ENCODE measurements around the gene PPP1R3F. TPM values are rescaled to one million over a fixed set of nuclear protein-coding genes. Genes with fewer than 3 reads are reported as not detected.

PPP1R3F gene
- total RNA-seq, 2 donors from 2014 or later: 1.9 to 2.8 TPM

GRCh38 chrX:49243166-49243565, 26.4 kb upstream of the PPP1R3F start:
- no peaks in the 10 kb centered on the region for H3K36me3 ChIP-seq
- intact Hi-C loops (cut with DNase I): no loop called here
- no peaks in the 10 kb centered on the region for H3K4me1 ChIP-seq
- no peak overlapping the region for H3K9ac ChIP-seq (ENCODE audit: low read depth in 2 of 2, low read length in 2 of 2)
- no peak for TF ChIP-seq CTCF (IDR thresholded peaks at IDR 0.05)
- H3K27me3 ChIP-seq: no peaks in the 10 kb centered on the region
- no peak for DNase-seq
- H3K27ac ChIP-seq: no peak overlapping the region
- H3K4me3 ChIP-seq: no peak overlapping the region
- H3K9me3 ChIP-seq: no peaks in the 10 kb centered on the region

GRCh38 chrX:49244207-49244606, 25.4 kb upstream of the PPP1R3F start:
- TF ChIP-seq CTCF (IDR thresholded peaks at IDR 0.05): no peak
- no peaks in the 10 kb centered on the region for H3K27me3 ChIP-seq
- H3K9me3 ChIP-seq: no peaks in the 10 kb centered on the region
- DNase-seq: no peak
- H3K27ac ChIP-seq: no peak overlapping the region
- no peak overlapping the region for H3K9ac ChIP-seq (ENCODE audit: low read depth in 2 of 2, low read length in 2 of 2)
- no peaks in the 10 kb centered on the region for H3K36me3 ChIP-seq
- no peaks in the 10 kb centered on the region for H3K4me1 ChIP-seq
- intact Hi-C loops (cut with DNase I): no loop called here
- no peak overlapping the region for H3K4me3 ChIP-seq

- no peak for TF ChIP-seq CTCF (IDR thresholded peaks at IDR 0.05)
- intact Hi-C loops (cut with DNase I): no loop called here
- Histone ChIP-seq H3K4me3 (no peak overlapping the region), H3K36me3 (no peaks in the 10 kb centered on the region), H3K27me3 (no peaks in the 10 kb centered on the region), H3K27ac (no peak overlapping the region), H3K9ac (ENCODE audit: low read depth in 2 of 2, low read length in 2 of 2) (no peak overlapping the region), H3K9me3 (no peaks in the 10 kb centered on the region), H3K4me1 (no peaks in the 10 kb centered on the region)
- no peak for DNase-seq
Observed at GRCh38 chrX:49246541-49246940, 23.1 kb upstream of the PPP1R3F start.

- Histone ChIP-seq H3K9me3 (no peaks in the 10 kb centered on the region), H3K9ac (ENCODE audit: low read depth in 2 of 2, low read length in 2 of 2) (no peak overlapping the region), H3K27ac (no peak overlapping the region), H3K4me1 (no peaks in the 10 kb centered on the region), H3K4me3 (no peak overlapping the region), H3K36me3 (no peaks in the 10 kb centered on the region), H3K27me3 (no peaks in the 10 kb centered on the region)
- no peak for DNase-seq
- no peak for TF ChIP-seq CTCF (IDR thresholded peaks at IDR 0.05)
- intact Hi-C loops (cut with DNase I): no loop called here
Observed at GRCh38 chrX:49247346-49247745, 22.2 kb upstream of the PPP1R3F start.

- TF ChIP-seq CTCF (IDR thresholded peaks at IDR 0.05): no peak
- H3K27ac ChIP-seq: no peak overlapping the region
- no peaks in the 10 kb centered on the region for H3K27me3 ChIP-seq
- no peak for DNase-seq
- H3K9ac ChIP-seq (ENCODE audit: low read depth in 2 of 2, low read length in 2 of 2): no peak overlapping the region
- intact Hi-C loops (cut with DNase I): no loop called here
- H3K36me3 ChIP-seq: no peaks in the 10 kb centered on the region
- H3K4me1 ChIP-seq: no peaks in the 10 kb centered on the region
- no peak overlapping the region for H3K4me3 ChIP-seq
- no peaks in the 10 kb centered on the region for H3K9me3 ChIP-seq
Observed at GRCh38 chrX:49247916-49248811, 21.4 kb upstream of the PPP1R3F start.
